SH-SY5Y (cell line): Measurements from ENCODE around the gene LBR.

Source experiments
- GATA2 ChIP-seq: IDR thresholded peaks from 2 replicates; pipeline ENCODE4 v1.6.1; 2011; ENCODE audit warnings: mild to moderate bottlenecking, low read depth, low read length
- GATA3 ChIP-seq: IDR thresholded peaks from 2 replicates; pipeline ENCODE4 v1.6.1; 2011; ENCODE audit warnings: low read depth, mild to moderate bottlenecking, low read length, moderate library complexity

DNA sequence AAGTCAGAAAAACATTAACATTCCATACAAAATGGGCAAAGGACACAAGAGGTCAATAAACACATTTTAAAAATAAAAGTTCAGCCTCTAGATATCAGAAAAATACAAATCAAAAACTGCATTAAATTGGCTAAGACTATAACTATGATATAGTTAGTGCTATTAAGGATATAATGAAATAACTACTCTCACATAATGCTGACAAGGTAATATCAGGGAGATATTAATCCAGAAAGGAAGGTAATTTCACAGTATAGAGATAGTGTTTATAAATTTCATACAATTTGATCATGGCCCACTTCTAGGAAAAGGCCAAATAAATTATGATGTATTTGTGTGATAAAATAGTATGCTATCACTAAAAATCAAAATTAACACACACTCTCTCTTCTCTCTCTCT, 61.8 kb downstream of the LBR start:
- no peak for TF ChIP-seq GATA2
- no peak for TF ChIP-seq GATA3
